ENCODE measurements around the gene KIFAP3. TPM values are rescaled to one million over a fixed set of nuclear protein-coding genes. Genes with fewer than 3 reads are reported as not detected.
"Not testable (repeated sequence)": the region's sequence is repeated elsewhere in the genome, so short reads cannot be mapped to it uniquely, and the experiment has no call there.

Gene KIFAP3
- 203 and 230 TPM in 2 replicates for total RNA-seq (2014; rRNA removed; shearing (Covaris generic))

GRCh38 chr1:170074250-170075157 lies at the start of gene KIFAP3:
KIFAP3 (minus strand) TSS chr1:170074695; CDS start chr1:170074467, 228 bp downstream.
- peak; percentile 99 for DNase-seq (ENCODE audit: low spot score)

GRCh38 chr1:170122366-170122765 lies 47.9 kb upstream of the KIFAP3 start:
- no peak for DNase-seq (ENCODE audit: low spot score)

- peak; percentile 47 for DNase-seq (ENCODE audit: low spot score)
Observed at GRCh38 chr1:170114906-170115305, 40.4 kb upstream of the KIFAP3 start.

GRCh38 chr1:170113140-170113539 lies 38.6 kb upstream of the KIFAP3 start:
- not testable (repeated sequence) for DNase-seq (ENCODE audit: low spot score)

- DNase-seq (ENCODE audit: low spot score): no peak
Observed at GRCh38 chr1:170097449-170097948, 23.0 kb upstream of the KIFAP3 start.

GRCh38 chr1:170096806-170097340 lies 22.4 kb upstream of the KIFAP3 start:
- no peak for DNase-seq (ENCODE audit: low spot score)

- DNase-seq (ENCODE audit: low spot score): no peak
Observed at GRCh38 chr1:170095976-170096748, 21.7 kb upstream of the KIFAP3 start.

GRCh38 chr1:170094697-170095616 lies 20.5 kb upstream of the KIFAP3 start:
- not testable (repeated sequence) for DNase-seq (ENCODE audit: low spot score)

- no peak for DNase-seq (ENCODE audit: low spot score)
Observed at GRCh38 chr1:170086399-170087032, 12.0 kb upstream of the KIFAP3 start.

GRCh38 chr1:170085091-170085490 lies 10.6 kb upstream of the KIFAP3 start:
- no peak for DNase-seq (ENCODE audit: low spot score)

GRCh38 chr1:170078610-170079189 lies 4.2 kb upstream of the KIFAP3 start:
- DNase-seq (ENCODE audit: low spot score): no peak

GRCh38 chr1:170077926-170078325 lies 3.4 kb upstream of the KIFAP3 start:
- no peak for DNase-seq (ENCODE audit: low spot score)

GRCh38 chr1:170076952-170077351 lies 2.5 kb upstream of the KIFAP3 start:
- DNase-seq (ENCODE audit: low spot score): not testable (repeated sequence)

- no peak for DNase-seq (ENCODE audit: low spot score)
Observed at GRCh38 chr1:170076199-170076598, 1.7 kb upstream of the KIFAP3 start.

GRCh38 chr1:170075186-170075585 lies 691 bp upstream of the KIFAP3 start:
- DNase-seq (ENCODE audit: low spot score): no peak

GRCh38 chr1:170073893-170074249 lies 624 bp downstream of the KIFAP3 start:
- DNase-seq (ENCODE audit: low spot score): no peak

- DNase-seq (ENCODE audit: low spot score): peak; percentile 21
Observed at GRCh38 chr1:170071378-170071777, 3.1 kb downstream of the KIFAP3 start.

- DNase-seq (ENCODE audit: low spot score): no peak
Observed at GRCh38 chr1:170068923-170069322, 5.6 kb downstream of the KIFAP3 start.

- peak; percentile 72 for DNase-seq (ENCODE audit: low spot score)
Observed at GRCh38 chr1:170067253-170067819, 7.2 kb downstream of the KIFAP3 start.

GRCh38 chr1:170064821-170065220 lies 9.7 kb downstream of the KIFAP3 start:
- DNase-seq (ENCODE audit: low spot score): no peak

All from A172 (cell line).